Neural progenitor cell (in vitro differentiated cells): ENCODE results near the gene CATSPER4.

ENCODE experiments used
- EZH2 ChIP-seq: fragments of 200-600 bp; sonication (generic); IDR thresholded peaks from 2 replicates; pipeline ENCODE4 v1.6.1; 2017; ENCODE audit warnings: antibody characterized with exemption, mild to moderate bottlenecking, moderate library complexity
- TF ChIP-seq, protein P1 (sequence below): fragments of 200-600 bp; sonication (generic); IDR thresholded peaks from 2 replicates; pipeline ENCODE4 v1.5.1; 2017; ENCODE audit warnings: antibody characterized with exemption, mild to moderate bottlenecking

DNA sequence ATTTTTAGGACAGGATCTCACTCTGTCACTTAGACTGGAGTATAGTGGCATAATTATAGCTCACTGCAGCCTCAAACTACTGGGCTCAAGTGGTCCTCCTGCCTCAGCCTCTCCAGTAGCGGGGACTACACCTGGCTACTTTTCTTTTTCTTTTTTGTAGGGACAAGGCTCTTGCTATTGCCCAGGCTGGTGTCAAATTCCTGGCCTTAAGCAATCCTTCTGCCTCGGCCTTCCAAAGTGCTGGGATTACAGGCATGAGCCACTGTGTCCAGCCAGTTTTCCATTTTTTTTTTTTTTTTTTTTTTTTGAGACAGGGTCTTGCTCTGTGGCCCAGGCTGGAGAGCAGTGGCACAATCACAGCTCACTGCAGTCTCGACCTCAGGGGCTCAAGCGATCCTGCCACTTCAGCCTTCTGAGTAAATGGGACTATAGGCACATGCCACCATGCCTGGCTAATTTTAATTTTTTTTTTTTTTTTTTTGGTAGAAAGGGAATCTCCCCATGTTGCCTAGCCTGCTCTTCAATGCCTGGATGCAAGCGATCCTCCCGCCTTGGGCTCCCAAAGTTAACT is 23.0 kb downstream of the CATSPER4 start:
- TF ChIP-seq EZH2, result no peak
- TF ChIP-seq, protein P1, sequence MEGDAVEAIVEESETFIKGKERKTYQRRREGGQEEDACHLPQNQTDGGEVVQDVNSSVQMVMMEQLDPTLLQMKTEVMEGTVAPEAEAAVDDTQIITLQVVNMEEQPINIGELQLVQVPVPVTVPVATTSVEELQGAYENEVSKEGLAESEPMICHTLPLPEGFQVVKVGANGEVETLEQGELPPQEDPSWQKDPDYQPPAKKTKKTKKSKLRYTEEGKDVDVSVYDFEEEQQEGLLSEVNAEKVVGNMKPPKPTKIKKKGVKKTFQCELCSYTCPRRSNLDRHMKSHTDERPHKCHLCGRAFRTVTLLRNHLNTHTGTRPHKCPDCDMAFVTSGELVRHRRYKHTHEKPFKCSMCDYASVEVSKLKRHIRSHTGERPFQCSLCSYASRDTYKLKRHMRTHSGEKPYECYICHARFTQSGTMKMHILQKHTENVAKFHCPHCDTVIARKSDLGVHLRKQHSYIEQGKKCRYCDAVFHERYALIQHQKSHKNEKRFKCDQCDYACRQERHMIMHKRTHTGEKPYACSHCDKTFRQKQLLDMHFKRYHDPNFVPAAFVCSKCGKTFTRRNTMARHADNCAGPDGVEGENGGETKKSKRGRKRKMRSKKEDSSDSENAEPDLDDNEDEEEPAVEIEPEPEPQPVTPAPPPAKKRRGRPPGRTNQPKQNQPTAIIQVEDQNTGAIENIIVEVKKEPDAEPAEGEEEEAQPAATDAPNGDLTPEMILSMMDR, result no peak
